Astrocyte of the spinal cord (primary cell): Measurements from ENCODE around the gene GALNT1.

ENCODE experiments used
- DNase-seq: peaks from one replicate; pipeline ENCODE4 v3.0.0; 2011; ENCODE audit warnings: low read depth, low spot score
- H3K4me3 ChIP-seq: 2 replicates; pipeline ENCODE4 v1.5.1; 2011; ENCODE audit warnings: low read depth, mild to moderate bottlenecking, low read length, moderate library complexity
- in situ Hi-C: cut with HindIII; loops from 2 replicates; pipeline ENCODE4 v1.10.0; 2017; ENCODE audit warnings: low sequenced_read_pairs
- TF ChIP-seq, protein P1 (sequence below): IDR thresholded peaks from 2 replicates; pipeline ENCODE4 v1.5.1; 2012; ENCODE audit warnings: low read depth, mild to moderate bottlenecking, low read length, inconsistent platforms

GALNT1 gene

DNA sequence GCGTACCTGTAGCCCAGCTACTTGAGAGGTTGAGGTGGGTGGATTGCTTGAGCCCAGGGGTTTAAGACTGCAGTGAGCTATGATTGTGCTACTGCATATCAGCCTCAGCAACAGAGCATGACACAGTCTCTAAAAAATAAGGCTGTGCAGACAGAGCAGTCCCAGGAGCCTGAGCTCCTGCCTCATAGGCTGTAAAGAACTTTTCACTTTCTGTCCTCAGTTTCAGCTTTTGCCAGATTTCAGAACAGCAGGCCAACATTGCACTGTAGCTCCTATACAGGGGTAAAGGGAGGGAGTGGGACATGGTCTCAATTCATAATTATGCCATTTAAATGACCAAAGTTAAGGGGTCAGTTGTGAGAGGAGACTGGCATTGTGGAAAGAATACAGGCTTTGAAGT is 150.6 kb downstream of the GALNT1 start:
- H3K4me3 ChIP-seq, result no peak overlapping the region
- in situ Hi-C loops, result no loop called here
- TF ChIP-seq, protein P1, sequence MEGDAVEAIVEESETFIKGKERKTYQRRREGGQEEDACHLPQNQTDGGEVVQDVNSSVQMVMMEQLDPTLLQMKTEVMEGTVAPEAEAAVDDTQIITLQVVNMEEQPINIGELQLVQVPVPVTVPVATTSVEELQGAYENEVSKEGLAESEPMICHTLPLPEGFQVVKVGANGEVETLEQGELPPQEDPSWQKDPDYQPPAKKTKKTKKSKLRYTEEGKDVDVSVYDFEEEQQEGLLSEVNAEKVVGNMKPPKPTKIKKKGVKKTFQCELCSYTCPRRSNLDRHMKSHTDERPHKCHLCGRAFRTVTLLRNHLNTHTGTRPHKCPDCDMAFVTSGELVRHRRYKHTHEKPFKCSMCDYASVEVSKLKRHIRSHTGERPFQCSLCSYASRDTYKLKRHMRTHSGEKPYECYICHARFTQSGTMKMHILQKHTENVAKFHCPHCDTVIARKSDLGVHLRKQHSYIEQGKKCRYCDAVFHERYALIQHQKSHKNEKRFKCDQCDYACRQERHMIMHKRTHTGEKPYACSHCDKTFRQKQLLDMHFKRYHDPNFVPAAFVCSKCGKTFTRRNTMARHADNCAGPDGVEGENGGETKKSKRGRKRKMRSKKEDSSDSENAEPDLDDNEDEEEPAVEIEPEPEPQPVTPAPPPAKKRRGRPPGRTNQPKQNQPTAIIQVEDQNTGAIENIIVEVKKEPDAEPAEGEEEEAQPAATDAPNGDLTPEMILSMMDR, result no peak
- DNase-seq, result no peak

DNA sequence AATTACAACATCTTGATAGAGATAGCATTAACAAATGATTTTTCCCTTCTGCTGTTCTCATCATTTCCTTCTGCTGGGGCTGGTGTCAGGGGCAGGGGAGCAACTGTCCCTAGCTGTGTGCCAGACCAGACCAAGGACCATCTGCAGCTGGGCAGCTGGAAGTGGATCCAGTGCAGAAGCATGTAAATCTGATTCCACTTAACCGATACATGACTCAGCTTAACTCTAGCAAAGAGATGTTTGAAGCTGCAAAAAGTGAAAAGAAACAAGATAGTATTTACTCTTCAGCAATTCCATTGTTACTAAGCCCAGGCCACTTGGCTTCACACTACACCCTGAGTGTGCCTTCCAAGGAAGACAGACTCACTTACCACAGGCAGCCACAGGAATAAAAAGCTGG is 151.1 kb downstream of the GALNT1 start:
- in situ Hi-C loops, result no loop called here
- TF ChIP-seq, protein P1, result no peak
- DNase-seq, result peak; percentile 70
- no peak overlapping the region for H3K4me3 ChIP-seq

DNA sequence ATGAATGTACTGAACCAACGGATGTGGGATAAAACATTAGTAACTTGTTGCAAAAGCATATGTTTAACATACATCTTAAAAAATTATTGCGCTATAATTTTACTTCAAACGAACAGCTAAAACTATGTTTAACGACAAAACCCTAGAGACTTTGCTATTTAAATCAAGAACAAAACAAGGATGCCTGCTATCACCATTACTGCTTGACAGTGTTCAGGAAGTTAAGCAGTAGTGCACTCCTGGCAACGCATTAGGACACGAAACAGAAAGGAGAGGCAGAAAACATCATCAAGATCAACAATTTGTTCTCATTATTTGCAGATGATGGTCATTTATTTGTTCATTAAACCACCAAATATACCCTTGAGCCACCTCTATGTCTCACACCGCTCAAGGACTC is 151.9 kb downstream of the GALNT1 start:
- no peak overlapping the region for H3K4me3 ChIP-seq
- TF ChIP-seq, protein P1, result no peak
- in situ Hi-C loops, result no loop called here
- no peak for DNase-seq

DNA sequence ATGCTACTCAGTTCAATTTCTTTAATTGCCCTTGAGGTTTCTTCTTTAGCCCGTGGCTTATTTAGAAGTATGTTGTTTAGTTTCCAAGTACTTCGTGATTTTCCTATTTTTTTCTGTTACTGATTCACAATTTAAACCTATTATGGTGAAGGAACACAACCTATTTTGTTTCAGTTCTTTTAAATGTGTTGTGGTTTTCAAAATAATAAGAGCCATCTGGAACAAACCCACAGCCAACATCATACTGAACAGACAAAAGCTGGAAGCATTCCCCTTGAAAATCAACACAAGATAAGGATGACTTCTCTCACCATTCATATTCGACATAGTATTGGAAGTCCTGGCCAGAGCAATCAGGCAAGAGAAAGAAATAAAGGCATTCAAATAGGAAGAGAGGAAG is 155.2 kb downstream of the GALNT1 start:
- in situ Hi-C loops, result no loop called here
- no peak overlapping the region for H3K4me3 ChIP-seq
- TF ChIP-seq, protein P1, result no peak
- DNase-seq, result no peak

DNA sequence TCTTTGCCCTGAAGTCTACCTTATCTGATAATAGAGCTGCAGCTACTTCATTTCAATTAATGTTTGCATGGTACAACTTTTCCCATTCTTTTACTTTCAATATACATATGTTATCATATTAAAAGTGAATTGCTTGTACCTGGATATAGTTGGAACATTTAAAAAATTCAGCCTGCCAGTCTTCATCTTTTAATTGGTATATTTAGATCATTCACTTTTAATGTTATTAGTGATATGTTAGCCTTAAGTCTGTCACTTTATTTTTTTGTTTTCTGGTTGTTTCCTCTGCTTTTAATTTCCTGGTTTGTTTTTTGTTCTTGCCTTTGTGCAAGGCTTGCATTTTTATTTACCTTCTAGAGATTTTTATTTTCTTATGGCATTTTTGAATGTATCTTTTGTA is 158.2 kb downstream of the GALNT1 start:
- in situ Hi-C loops, result no loop called here
- DNase-seq, result no peak
- no peak overlapping the region for H3K4me3 ChIP-seq

DNA sequence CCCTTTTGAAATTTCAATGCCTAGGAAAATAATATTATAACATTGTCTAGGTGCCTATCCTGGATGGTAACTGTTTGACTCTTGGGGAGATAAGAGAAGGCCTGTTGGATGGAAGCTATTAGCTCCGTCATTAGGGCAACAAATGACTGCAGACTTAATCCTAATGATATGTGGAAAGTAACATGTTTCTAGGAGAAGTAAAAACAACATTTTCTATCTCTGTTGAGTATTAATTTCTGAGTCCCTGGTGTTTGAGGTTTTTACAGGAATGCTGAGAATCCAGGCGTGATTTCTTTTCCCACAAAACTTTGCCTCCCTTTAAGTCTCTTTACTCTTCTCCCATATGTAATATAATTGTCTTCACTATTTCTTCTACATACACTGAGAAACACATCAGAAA is 159.1 kb downstream of the GALNT1 start:
- H3K4me3 ChIP-seq, result no peak overlapping the region
- no peak for DNase-seq
- TF ChIP-seq, protein P1, result no peak
- in situ Hi-C loops, result no loop called here

More for the DNA sequence above, 158.2 kb downstream of the GALNT1 start:
- TF ChIP-seq, protein P1, result no peak

DNA sequence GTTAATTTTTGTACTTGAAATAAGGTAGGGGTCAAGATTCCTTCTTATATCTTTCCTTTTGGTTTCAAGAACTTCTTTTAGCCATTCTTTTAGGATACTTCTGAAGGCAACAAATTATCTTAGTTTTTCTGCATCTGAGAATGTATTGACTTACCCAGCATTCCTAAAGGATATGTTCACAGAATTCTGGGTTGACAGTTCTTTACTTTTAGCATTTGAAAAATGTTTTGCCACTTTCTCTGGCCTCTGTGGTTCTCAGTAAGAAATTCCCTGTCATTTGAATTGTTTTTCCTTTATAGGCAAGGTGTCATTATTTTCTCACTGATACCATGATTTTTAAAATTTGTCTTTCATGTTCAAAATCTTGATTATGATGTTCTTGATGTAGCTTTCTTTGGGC is 162.4 kb downstream of the GALNT1 start:
- DNase-seq, result no peak
- in situ Hi-C loops, result no loop called here
- TF ChIP-seq, protein P1, result no peak
- H3K4me3 ChIP-seq, result no peak overlapping the region
